ELR (cell line): Measurements from ENCODE around the gene RAB11FIP4.

Experiments used
- DNase-seq: peaks from one replicate; pipeline ENCODE4 v3.0.0-alpha.2; 2015; ENCODE audit warnings: low read depth

The RAB11FIP4 gene

DNA sequence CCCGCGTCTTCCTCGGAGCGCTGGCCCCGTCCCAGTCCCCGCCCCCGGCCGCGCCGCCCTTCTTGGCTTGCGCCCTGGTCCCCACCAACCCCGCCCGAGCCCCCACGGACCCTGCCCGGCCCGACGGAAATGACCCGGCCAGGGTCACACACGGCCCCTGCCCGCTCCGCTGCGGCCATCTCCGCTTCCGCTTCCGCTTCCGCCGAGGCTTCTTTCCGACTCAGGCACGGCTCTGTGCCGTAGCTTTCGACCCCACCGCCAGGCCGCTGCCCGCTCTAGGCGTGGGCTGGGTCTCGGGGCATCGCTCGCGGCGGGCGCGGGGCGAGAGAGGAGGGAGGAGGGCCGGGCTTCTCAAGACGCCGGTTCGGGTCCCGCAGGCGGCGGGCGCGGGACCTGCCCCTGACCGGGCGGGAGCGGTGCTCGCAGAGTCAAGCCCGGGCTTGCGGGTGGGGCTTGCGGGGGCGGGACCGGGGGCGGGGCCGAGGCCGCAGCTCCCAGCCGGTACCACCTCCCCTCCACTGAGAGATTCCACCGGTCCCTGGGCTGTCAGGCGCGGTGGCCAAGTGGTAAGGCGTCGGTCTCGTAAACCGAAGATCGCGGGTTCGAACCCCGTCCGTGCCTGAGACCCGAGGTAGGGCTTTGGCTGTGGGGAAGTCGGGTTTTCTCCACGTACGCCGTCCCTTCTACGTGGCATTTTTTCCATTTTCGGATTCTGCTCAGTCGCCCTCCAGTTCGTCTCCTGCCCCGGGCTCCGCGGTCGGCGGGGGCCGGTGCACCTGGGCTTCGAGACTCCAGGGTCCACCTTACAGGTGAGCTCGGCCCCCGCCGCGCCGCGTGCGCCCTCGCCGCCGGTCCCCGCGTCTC, 158.3 kb downstream of the RAB11FIP4 start:
- DNase-seq, result peak; percentile 89

DNA sequence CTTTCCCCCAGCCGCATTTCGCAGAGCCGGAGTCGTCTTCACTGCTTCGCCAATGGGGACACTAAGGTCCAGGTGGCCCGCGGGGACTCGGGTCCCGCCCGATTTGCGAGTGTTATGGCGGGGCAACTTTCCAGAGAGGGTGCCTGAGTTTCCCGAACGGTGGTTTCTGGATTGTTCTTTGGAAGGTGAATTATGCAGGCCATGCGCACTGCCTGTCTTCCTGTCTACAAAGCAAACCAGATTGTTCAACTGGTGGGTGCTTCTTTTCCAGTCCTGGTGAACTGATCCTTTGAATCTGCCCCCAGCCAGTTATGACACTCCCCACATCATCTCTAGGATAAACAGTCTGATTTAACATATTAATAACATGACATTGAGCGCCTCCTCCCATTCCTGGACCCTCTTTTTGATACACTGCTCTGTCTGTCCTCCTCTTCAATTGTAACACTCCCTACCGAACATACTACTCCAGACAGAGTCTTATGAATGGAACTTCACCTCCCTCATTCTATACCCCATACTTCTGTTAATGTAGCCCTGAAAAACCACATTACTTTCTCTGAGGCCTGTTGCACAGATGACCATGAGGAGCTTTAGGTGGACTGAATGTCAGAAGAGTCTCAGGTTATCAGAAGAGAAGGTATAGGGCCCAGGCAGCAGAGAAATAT, 159.0 kb downstream of the RAB11FIP4 start:
- DNase-seq, result peak; percentile 44

DNA sequence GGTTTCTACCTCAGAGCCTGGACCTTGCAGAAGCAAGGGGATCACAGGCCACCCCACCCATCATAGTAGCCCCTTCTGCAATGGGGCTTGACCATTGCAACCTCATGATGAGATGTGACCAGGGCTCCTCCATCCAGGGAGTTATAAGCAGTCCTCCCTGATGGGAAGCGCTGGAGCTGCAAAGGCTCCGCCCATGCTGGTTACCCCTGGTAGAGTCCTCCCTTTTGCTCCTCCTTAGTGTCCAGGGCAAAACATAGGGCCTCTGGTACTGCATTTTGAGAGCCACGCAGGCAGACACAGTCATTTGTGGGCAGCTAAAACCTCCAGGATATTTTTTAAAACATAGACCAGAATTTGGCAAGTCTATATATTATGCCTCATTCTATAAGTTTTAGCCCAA, 161.1 kb downstream of the RAB11FIP4 start:
- no peak for DNase-seq

DNA sequence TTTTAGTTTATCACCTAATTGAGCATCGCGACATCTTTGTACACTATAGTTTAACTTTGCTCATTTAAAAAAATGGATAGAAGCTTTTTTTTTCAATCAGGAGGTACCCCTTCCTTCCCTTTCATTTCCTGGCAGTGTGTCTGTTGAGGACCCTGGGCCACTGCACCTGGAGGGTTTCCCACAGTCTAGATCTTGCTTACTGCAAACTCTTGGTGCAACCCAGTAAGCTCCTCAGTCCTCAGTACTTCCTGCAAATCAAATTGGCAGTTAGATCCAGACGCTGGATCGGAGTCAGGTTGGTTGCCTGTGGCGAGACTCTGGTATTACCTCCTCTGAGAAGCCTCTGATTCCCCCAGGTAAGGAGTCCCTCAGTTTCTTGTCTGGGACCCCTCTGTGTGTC, 162.0 kb downstream of the RAB11FIP4 start:
- no peak for DNase-seq

DNA sequence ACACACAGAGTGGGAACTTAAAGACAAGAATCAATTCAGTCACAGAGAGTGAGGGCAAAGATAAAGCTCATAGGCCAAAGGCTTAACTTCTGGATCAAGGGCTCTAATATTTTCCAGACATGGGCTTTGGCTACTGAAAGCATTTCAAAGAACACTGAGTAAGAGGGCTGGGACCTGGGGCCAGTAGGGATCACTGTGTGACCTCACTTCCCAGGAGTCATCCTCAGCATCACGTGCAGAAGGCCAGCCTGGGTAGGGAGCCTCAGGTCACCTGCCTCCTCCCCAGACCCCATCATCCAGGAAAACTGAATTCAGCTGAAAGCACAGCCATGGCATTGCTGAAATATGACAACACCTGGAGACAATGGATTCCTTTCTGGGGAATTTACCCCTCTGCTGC, 163.5 kb downstream of the RAB11FIP4 start:
- DNase-seq, result peak; percentile 62

DNA sequence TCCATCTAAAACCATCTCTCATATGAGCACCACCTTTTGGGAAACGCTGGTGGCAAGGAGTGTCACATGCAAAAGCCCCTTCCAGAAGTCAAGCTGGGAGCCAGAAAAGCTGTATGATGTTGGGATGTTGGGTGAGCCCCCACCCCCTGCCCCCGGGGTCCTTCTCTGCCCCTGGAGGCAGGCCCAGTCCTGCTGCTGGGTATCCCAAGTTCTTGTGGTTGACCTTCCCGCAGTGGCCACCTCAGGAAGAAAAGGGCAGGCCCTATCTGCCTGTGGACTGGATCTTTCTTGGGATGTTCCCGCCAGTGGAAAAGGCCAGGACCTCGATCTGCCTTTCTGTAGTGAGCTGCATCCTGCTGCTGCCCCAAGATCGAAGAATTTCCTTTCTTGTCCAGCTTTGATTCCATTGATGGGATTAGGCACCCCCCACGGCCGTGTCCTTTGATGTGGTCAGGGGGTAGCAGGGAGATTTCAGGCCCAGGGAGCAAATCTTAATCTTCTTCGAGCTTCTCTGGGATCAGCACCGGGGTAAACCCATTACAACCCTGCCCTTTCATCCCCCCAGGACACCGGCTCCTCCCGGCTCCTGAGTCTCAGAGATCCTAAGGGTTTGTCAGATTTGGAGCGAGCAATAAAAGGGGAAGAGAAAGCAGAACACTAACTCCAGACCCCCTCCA, 165.6 kb downstream of the RAB11FIP4 start:
- DNase-seq, result no peak

DNA sequence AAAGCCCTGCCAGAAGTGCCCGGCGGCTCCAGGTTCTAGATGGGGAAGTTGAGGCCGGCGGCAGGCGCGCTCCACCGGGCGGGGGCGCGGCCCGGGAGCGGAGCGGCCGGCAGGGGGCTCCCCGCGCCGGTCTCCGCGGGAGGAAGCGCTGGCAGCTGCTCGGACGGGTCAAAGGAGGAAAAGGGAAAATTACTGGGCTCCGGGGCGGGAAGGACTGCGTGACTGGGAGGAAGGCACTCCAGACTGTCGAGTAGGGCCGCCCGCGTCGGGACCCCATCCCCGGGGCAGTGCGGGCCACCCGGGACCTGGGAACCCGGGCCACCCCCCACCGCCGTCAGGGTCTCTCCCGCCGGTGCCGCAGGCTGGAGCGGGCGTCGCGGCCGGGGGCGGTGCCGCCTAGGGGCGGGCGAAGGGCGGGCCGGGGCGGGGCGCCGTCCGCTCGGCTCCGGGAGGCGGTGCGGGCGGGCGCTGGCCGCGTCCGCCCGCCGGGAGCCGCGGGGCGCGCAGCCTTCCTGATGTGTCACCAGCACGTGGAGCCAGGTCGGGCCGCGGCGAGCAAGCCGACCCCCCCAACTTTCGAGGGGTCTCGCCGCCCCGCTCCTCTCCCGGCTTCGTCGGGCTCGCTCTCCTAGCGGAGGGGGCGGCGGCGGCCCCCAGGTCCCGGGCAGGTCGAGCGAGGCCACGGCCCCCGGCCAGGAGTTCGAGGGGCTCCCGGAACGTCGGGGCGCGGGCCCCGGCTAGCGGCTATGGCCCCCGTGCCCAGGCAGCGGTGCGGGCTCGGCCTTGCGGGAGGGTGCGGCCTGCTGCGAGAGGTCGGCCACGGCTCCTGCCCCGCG, 167.5 kb downstream of the RAB11FIP4 start:
- DNase-seq, result peak; percentile 88

DNA sequence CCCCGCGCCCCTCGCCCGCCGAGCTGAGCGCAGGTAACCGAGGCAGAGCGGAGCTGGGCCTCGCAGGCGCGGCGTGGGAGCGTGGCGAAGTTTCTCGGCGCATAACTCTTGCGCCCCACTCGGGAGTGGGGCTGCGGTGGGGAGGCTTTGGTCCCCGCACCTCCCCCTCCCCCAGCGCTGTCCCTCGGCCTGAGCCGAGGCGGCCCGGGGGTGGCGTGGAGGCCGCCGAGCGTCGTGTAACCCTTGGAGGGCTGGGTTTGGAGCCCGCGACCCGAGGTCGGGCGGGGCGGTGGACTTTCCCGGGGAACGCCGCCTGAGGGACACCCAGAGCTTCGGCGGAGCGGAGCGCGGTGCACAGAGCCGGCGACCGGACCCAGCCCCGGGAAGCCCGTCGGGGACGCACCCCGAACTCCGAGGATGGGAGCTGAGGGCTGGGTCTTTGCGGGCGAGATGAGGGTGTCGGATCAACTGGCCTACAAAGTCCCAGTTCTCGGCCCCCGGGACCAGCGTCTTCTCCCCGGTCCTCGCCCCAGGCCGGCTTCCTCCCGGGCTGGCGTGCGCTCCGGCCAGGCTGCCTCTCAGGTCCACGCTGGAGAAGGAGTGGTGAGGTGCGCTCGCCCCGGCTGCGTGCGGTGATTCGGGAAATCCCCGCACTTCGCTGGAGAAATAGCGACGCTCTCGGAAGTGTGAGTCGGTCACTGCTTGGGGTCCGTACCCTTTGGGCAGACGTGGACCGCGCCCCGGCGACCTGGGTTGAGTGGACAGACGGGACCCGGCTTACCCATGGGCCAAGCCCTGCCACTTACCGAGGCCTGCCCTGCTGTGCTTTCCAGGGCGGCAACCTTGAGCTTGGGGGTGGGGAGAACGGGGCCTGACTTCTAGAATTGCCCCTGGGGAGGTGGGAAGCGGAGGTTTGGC, 168.4 kb downstream of the RAB11FIP4 start:
- peak; percentile 70 for DNase-seq

DNA sequence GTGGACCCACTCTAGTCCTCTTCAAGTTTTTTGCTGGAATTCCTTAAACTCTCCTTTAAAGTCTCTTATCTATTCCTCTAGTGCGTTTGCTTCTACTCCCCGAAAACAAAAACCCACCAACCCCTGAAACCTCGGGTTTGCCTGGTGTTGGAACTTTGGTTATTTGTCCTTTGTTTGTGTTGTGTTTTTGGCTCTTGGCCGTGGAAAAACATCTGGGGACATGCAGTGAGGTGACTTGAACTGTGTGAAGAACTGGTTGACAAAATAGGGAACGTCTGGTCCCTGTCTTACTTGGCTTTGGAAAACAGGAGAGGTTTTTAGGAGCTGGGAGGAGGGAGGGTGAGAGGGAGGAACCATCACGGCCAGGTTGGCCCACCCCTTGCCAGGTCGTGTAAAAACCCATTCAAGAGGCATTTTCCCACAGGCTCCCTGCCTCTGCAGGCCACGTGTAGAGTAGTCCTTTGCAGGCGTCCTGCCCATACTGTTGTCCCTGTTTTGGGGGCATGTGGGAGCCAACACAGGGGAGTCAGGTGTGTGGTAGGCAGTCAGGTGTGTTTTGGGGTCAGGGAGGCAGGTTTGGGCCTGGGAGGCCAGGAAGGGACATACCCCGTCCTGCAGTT, 169.3 kb downstream of the RAB11FIP4 start:
- DNase-seq, result peak; percentile 66

DNA sequence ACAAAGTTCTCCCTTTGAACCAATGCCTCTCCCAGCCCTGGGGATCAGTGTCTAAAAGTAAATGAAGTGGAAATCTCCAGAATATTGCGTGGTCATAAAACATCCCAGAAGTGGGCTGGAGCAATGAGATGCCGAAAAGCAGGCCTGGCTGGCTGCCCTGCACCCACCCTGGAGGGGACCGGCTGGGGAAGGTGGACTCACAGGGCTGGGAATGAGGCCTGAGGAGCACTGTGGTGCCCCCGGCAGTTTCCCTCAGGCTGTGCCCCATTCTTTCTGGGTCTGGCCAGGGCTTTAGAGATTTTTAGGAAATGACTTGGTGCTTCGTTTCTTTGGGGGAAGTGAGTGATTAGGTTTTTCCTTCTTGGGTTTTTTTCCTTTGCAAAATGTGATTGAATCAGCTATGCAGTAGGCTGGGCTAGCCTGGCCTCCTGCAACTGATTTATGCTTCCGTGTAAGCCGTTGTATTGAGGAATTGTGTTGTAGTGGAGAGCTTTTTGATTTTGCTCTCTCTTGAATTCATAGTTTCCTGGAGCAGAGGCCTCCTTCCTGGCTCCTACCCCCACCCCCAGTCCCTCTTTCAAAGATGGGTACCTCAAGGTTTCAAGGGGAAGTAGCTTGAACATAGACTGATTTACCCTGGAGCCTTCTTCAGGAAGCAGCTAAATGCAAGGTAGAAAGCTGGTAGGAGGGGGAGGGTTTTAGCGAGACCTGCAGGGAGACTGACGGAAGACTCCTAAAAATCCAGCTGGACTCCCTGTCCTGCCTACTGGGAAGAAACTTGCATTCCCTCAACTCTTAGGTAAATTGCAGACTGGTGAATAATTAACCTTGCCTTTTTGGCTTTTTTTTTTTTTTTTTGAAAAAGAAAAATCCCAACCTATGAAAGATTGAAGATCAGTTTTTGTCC, 170.2 kb downstream of the RAB11FIP4 start:
- peak; percentile 85 for DNase-seq

DNA sequence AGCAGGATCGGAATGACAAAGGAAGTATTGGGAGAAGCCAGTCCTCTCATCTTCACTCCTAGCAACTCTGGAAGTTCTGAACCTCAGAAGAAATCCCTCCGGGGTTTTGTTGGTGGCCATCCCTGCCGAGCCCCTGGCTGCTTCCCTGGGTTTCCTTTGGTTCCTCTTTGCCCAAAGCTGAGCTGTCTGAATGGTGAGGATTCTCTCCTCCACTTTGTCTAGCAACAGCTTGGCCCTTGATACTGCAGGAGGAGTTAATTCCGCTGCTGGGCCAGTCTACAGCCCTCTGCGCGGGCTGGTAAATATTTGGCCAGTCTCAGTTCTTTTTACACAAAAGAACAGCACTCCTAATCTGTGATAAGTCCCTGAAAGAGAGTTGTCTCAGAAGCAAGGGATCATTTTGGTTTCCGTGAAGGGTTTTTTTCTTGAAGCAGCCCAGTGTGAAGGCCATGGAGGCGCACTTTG, 170.9 kb downstream of the RAB11FIP4 start:
- no peak for DNase-seq

DNA sequence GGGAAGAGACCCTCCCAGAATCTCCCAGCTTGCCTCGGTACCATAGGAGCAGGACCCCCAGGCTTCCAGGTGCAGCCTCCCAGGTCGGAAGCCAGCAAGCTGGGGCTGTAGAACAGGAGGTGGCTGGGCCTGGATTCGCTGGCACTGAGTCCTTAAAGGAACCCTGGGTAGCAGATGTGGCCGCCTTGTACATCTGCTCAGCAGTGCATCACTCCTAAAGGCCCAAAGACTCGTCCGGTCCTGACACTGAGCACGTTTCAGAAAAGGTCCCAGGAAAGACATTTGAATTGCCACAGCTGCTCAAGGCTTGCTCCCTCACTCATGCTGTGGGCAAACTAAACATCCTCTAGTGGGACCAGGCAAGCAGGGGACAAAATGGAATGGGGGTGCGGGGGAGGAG, 172.8 kb downstream of the RAB11FIP4 start:
- no peak for DNase-seq

DNA sequence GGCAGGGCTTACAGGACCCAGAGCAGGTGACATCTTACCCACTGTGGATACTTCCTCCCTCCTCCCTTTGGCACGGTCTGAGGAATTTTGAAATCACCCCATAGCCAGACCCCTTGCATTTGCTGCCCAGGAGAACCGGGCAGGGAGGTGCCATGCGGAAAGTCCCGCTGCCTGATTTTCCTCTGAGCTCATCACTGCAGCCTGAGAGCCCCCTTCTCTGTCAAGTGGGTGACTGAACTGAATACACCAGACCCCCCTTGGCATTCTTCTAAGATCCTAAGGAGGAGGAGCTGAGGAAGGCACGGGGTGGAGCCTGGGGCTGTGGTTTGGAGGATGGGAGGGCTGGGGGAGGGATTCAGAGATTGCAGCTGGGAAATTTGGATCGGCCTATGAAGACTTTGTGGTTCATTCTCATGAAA, 173.4 kb downstream of the RAB11FIP4 start:
- peak; percentile 54 for DNase-seq

DNA sequence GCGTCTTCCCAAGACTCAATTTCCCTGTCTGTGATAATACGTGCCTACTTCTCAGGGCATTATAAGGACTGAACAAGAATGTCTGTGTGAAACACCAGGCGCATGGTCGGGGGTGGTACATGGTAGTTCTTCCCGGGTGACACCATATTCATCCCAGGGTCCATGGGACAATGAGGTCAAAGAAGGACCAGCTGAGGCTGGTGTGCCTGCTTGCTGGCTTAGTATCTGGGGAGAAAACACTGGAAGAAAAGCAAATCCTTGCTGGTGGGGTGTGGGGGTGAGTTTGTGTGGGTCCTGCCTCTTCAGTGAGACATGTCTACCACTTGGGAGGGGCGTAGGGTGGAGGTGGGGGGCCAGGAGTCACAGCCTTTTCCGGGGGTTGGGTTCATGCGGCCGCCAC, 174.2 kb downstream of the RAB11FIP4 start:
- DNase-seq, result no peak

DNA sequence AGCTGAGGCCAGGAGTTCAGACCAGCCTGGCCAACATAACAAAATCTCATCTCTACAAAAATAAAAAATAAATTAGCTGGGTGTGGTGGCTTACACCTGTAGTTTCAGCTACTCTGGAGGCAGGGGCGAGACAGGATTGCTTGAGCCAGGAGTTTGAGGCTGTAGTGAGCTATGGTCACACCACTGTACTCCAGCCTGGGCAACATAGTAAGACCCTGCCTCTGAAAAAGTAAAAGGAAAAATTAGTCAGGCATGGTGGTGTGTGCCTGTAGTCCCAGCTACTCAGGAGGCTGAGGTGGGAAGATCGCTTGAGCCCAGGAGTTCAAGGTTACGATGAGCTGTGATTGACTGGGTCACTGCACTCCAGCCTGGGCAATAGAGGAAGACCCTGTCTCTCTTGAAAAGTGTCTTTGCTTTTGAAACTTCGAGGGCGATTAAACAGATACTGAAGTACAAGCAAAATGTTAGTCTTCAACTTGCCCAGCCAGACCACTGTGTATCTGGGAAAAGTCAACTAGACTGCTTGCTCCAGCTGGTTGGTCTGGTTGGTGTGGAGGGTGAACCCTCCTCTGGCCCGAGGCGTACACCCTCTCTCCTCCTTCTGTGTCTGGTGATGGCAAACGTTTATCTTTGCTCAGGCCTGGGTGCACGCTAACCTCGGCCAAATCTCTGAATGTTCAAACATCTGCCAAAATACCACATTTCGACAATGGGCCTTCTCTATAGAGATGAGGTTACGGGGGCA, 174.9 kb downstream of the RAB11FIP4 start:
- no peak for DNase-seq

DNA sequence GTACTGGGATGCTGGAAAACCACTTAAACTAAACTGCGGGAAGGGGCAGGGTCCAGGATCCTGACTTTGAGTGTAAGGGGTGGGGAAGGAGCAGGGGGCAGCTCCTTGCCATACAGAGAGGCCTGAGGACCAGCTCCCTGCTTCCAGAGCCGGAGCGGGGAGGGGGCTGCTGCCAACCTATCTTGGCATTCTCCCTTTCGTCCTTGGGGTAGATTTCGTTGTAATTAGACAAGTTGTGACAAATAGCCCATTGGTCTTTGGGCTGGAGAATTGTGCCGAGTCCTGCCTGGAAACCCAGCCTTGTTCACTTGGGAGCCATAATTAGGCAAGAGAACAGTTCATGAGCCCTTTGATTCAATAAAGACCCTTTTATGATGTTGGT, 175.5 kb downstream of the RAB11FIP4 start:
- DNase-seq, result no peak

DNA sequence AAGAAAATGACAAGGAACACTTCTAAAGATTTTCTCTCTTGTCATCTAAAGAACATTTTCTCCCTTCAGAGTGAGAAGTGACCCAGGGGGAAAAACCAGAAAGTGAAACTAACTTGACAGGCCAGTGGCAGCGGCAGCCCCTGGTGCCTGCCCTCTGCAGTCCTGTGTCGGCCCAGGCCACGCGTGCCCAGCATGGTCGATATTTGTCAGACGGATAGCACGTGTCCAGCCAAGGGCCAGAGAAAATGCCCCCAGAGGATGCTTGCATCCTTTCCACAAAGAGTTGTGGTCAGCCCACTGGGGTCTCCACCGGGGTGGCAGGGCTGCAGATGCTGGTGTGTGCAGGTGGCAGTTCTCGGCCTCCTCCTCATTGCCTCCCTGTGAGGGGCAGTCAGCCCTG, 176.6 kb downstream of the RAB11FIP4 start:
- DNase-seq, result no peak

DNA sequence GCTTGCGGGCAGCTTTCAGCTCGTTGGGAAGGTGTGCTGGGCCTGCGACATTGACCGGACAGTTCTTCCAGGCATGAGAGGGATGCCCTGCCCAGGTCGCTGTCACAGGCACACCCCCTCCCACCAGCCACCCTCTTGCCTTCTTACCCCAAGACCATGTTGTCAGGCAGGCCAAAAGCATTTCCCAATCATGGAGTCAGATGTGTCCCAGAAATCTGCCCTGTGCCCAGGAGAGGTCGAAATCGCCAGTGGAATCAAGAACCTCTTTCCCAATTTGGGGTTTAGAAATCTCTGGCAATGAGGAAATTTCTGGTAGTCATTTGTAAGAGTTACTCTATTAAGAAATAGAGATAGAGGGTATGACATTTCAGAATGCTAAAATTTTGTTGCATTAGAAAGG, 177.1 kb downstream of the RAB11FIP4 start:
- no peak for DNase-seq

DNA sequence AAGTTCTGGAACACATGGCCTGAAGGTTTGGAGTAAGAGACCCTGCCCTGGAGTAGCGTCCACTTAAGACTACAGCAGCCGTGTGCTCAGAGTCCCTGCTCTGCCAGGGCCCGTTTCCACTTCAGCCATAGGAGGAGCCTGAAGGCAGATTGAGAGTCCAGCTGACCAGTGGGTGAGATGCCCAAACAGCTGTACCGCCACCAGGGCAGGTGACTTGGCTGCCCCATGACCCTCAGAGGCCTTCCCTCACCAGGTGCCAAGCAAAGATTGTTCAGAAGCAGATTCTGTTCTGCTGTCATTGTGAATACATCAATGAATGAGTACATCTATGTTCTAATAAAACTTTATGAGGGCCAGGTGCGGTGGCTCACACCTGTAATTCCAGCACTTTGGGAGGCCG, 178.8 kb downstream of the RAB11FIP4 start:
- no peak for DNase-seq
